ENCODE data around the gene RBM41.

RBM41 gene

GRCh38 chrX:107029752-107030151 lies 88.9 kb downstream of the RBM41 start:
- H3K27me3 ChIP-seq (ENCODE audit: control insufficient read depth, insufficient read depth, low read length): no peaks in the 10 kb centered on the region
- no peak overlapping the region for H3K27ac ChIP-seq (ENCODE audit: low read depth, low read length)
- H3K4me1 ChIP-seq (ENCODE audit: control insufficient read depth, insufficient read depth, low read length): no peaks in the 10 kb centered on the region
- H3K9ac ChIP-seq (ENCODE audit: low read depth, low read length): no peak overlapping the region
- H3K9me3 ChIP-seq (ENCODE audit: control insufficient read depth, insufficient read depth, low read length): no peaks in the 10 kb centered on the region
- no peak overlapping the region for H3K4me3 ChIP-seq (ENCODE audit: low read depth, low read length)
- H3K36me3 ChIP-seq (ENCODE audit: control insufficient read depth, insufficient read depth, low read length): no peaks in the 10 kb centered on the region

- no peaks in the 10 kb centered on the region for H3K36me3 ChIP-seq (ENCODE audit: control insufficient read depth, insufficient read depth, low read length)
- no peak overlapping the region for H3K27ac ChIP-seq (ENCODE audit: low read depth, low read length)
- H3K4me1 ChIP-seq (ENCODE audit: control insufficient read depth, insufficient read depth, low read length): no peaks in the 10 kb centered on the region
- H3K9ac ChIP-seq (ENCODE audit: low read depth, low read length): no peak overlapping the region
- no peaks in the 10 kb centered on the region for H3K9me3 ChIP-seq (ENCODE audit: control insufficient read depth, insufficient read depth, low read length)
- no peak overlapping the region for H3K4me3 ChIP-seq (ENCODE audit: low read depth, low read length)
- H3K27me3 ChIP-seq (ENCODE audit: control insufficient read depth, insufficient read depth, low read length): peaks cover 4% of the 10 kb centered on the region; the same call in 1 of the 2 replicates
These were observed 93.1 kb downstream of the RBM41 start for GRCh38 chrX:107025545-107025944.

GRCh38 chrX:107014936-107015335 lies 103.7 kb downstream of the RBM41 start:
- H3K27me3 ChIP-seq (ENCODE audit: control insufficient read depth, insufficient read depth, low read length): no peaks in the 10 kb centered on the region; the same call in none of the 2 replicates
- no peaks in the 10 kb centered on the region for H3K36me3 ChIP-seq (ENCODE audit: control insufficient read depth, insufficient read depth, low read length)
- no peak overlapping the region for H3K27ac ChIP-seq (ENCODE audit: low read depth, low read length)
- H3K9ac ChIP-seq (ENCODE audit: low read depth, low read length): no peak overlapping the region
- H3K9me3 ChIP-seq (ENCODE audit: control insufficient read depth, insufficient read depth, low read length): no peaks in the 10 kb centered on the region
- no peaks in the 10 kb centered on the region for H3K4me1 ChIP-seq (ENCODE audit: control insufficient read depth, insufficient read depth, low read length)
- no peak overlapping the region for H3K4me3 ChIP-seq (ENCODE audit: low read depth, low read length)
